Smooth muscle cell (in vitro differentiated cells): ENCODE data around the gene PTBP3. TPM values are rescaled to one million over a fixed set of nuclear protein-coding genes. Genes with fewer than 3 reads are reported as not detected.
"Not testable (repeated sequence)": the region's sequence is repeated elsewhere in the genome, so short reads cannot be mapped to it uniquely, and the experiment has no call there.

Experiments used
- DNase-seq: peaks from one replicate; lab custom pipeline; 2025; ENCODE audit not compliant: unreplicated experiment; lab: John Stamatoyannopoulos, UW
- H2AFZ ChIP-seq: fragments of 200-600 bp; sonication (generic); 2 replicates; pipeline ENCODE4 v1.6.0; 2016; ENCODE audit warnings: antibody characterized with exemption, low read depth, mild to moderate bottlenecking
- H3F3A ChIP-seq: fragments of 200-600 bp; sonication (generic); 2 replicates; pipeline ENCODE4 v1.6.0; 2017; ENCODE audit warnings: antibody characterized with exemption, low read depth
- H3K27ac ChIP-seq: fragments of 200-600 bp; sonication (generic); 2 replicates; pipeline ENCODE4 v1.5.1; 2016; ENCODE audit warnings: low read depth, mild to moderate bottlenecking
- H3K27me3 ChIP-seq: fragments of 200-600 bp; sonication (generic); 2 replicates; pipeline ENCODE4 v1.6.1; 2016; ENCODE audit warnings: low read depth, mild to moderate bottlenecking
- H3K36me3 ChIP-seq: fragments of 200-600 bp; sonication (generic); 2 replicates; pipeline ENCODE4 v1.5.1; 2016; ENCODE audit warnings: low read depth
- H3K4me1 ChIP-seq: fragments of 200-600 bp; sonication (generic); 2 replicates; pipeline ENCODE4 v1.5.1; 2016; ENCODE audit warnings: low read depth
- H3K4me2 ChIP-seq: fragments of 200-600 bp; sonication (generic); 2 replicates; pipeline ENCODE4 v1.6.0; 2016; ENCODE audit warnings: mild to moderate bottlenecking
- H3K4me3 ChIP-seq: fragments of 200-600 bp; sonication (generic); 2 replicates; pipeline ENCODE4 v1.5.1; 2016; ENCODE audit warnings: mild to moderate bottlenecking
- H3K79me2 ChIP-seq: fragments of 200-600 bp; sonication (generic); 2 replicates; pipeline ENCODE4 v1.6.0; 2016; ENCODE audit warnings: low read depth, mild to moderate bottlenecking
- H3K9ac ChIP-seq: fragments of 200-600 bp; sonication (generic); 2 replicates; pipeline ENCODE4 v1.6.0; 2016; ENCODE audit warnings: low read depth
- H3K9me3 ChIP-seq: fragments of 200-600 bp; sonication (generic); replicated peaks from 2 replicates; pipeline ENCODE4 v1.5.1; 2016; ENCODE audit warnings: low read depth
- H4K20me1 ChIP-seq: fragments of 200-600 bp; sonication (generic); 2 replicates; pipeline ENCODE4 v1.6.0; 2016; ENCODE audit warnings: low read depth
- WGBS: methylation state at CpG from one replicate; pipeline ENCODE4 v1.1.7; 2016; ENCODE audit warnings: low lambda C conversion rate; 5-methylcytosine and 5-hydroxymethylcytosine counted together
- polyA plus RNA-seq: library from polyadenylated mRNA; unstranded; fragments of >200 nt; fragmentation: Nextera tagmentation; extraction: Ambion mirVana; gene quantifications from 2 replicates; pipeline ENCODE4 v1.2.1, GENCODE V29; 2016
- total RNA-seq: library from RNA; depleted of rRNA; stranded (reverse); fragments of >200 nt; gene quantifications from 2 replicates; pipeline ENCODE4 v1.2.3, GENCODE V29; 2014
- TF ChIP-seq, protein P1 (sequence below): fragments of 200-600 bp; sonication (generic); IDR thresholded peaks from 2 replicates; pipeline ENCODE4 v1.5.1; 2017; ENCODE audit warnings: borderline replicate concordance, mild to moderate bottlenecking, antibody characterized with exemption; ENCODE audit not compliant: insufficient read depth, poor library complexity, severe bottlenecking

The PTBP3 gene
- total and polyA plus RNA-seq, 2 experiments from 2014 or later, result 9.5 to 51.5 TPM

DNA sequence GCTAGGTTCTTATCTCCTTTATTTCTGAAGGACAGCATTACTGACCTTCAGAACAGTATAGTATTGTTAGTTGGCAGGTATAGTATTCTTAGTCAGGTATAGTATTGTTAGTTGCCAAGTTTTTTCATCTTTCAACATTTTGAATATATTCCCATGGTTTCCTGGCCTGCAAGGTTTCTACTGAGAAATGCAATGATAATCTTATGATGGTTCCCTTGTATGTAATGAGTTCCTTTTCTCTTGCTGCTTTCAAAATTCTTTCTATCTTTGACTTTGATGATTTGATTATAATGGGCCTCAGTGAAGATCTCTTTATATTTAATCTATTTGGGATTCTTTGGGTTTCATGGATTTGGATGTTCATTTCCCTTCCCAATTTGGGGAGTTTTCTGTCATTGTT is 34.0 kb upstream of the PTBP3 start:
- DNase-seq, result no peak
- no peaks in the 10 kb centered on the region for H3K79me2 ChIP-seq
- no peak overlapping the region for H3K4me2 ChIP-seq
- no peaks in the 10 kb centered on the region for H4K20me1 ChIP-seq
- H3F3A ChIP-seq, result no peaks in the 10 kb centered on the region
- no peaks in the 10 kb centered on the region for H3K27me3 ChIP-seq
- no peak overlapping the region for H3K9ac ChIP-seq
- H3K4me1 ChIP-seq, result no peaks in the 10 kb centered on the region
- peaks cover 4% of the 10 kb centered on the region for H3K9me3 ChIP-seq
- H3K27ac ChIP-seq, result no peak overlapping the region
- H3K36me3 ChIP-seq, result no peaks in the 10 kb centered on the region
- no peak overlapping the region for H3K4me3 ChIP-seq
- TF ChIP-seq, protein P1, sequence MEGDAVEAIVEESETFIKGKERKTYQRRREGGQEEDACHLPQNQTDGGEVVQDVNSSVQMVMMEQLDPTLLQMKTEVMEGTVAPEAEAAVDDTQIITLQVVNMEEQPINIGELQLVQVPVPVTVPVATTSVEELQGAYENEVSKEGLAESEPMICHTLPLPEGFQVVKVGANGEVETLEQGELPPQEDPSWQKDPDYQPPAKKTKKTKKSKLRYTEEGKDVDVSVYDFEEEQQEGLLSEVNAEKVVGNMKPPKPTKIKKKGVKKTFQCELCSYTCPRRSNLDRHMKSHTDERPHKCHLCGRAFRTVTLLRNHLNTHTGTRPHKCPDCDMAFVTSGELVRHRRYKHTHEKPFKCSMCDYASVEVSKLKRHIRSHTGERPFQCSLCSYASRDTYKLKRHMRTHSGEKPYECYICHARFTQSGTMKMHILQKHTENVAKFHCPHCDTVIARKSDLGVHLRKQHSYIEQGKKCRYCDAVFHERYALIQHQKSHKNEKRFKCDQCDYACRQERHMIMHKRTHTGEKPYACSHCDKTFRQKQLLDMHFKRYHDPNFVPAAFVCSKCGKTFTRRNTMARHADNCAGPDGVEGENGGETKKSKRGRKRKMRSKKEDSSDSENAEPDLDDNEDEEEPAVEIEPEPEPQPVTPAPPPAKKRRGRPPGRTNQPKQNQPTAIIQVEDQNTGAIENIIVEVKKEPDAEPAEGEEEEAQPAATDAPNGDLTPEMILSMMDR, result no peak
- no peak overlapping the region for H2AFZ ChIP-seq

DNA sequence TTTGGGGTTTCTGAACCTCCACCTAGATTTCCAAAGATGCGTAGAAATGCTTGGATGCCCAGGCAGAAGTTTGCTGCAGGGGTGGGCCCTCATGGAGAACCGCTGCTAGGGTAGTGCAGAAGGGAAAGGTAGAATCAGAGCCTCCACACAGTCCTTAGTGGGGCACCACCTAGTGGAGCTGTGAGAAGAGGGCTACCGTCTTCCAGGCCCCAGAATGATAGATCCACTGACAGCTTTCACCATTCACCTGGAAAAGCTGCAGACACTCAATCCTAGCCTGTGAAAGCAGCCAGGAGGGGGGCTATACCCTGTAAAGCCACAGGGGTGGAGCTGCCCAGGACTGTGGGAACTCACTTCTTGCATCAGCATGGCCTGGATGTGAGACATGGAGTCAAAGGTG is 33.2 kb upstream of the PTBP3 start:
- no peak for DNase-seq
- 83% methylated on average over 3 of the region's 3 CpGs for WGBS
- H2AFZ ChIP-seq, result no peak overlapping the region

DNA sequence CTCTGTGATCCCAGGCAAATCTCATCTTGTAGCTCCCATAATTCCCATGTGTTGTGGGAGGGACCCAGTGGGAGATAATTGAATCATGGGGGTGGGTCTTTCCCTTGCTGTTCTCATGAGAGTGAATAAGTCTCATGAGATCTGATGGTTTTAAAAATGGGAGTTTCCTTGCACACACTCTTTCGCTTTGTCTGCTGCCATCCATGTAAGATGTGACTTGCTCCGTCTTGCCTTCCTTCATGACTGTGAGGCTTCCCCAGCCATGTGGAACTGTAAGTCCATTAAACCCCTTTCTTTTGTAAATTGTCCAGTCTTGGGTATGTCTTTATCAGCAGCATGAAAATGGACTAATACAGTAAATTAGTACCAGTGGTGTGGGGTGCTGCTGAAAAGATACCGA is 31.8 kb upstream of the PTBP3 start:
- H3K79me2 ChIP-seq, H4K20me1 ChIP-seq, H3K4me2 ChIP-seq, H3F3A ChIP-seq, H2AFZ ChIP-seq, DNase-seq, H3K27ac ChIP-seq, H3K4me3 ChIP-seq, H3K27me3 ChIP-seq, H3K9me3 ChIP-seq, H3K36me3 ChIP-seq, H3K9ac ChIP-seq, H3K4me1 ChIP-seq: not testable (repeated sequence)
- 99% methylated on average over 3 of the region's 3 CpGs for WGBS

More for the DNA sequence above, 33.2 kb upstream of the PTBP3 start:
- Histone ChIP-seq H3K27ac (no peak overlapping the region), H3K4me2 (no peak overlapping the region), H3F3A (no peaks in the 10 kb centered on the region), H3K9ac (no peak overlapping the region), H3K36me3 (no peaks in the 10 kb centered on the region), H3K27me3 (no peaks in the 10 kb centered on the region), H3K9me3 (peaks cover 4% of the 10 kb centered on the region), H3K4me1 (no peaks in the 10 kb centered on the region), H4K20me1 (no peaks in the 10 kb centered on the region), H3K4me3 (no peak overlapping the region), H3K79me2 (no peaks in the 10 kb centered on the region)
- TF ChIP-seq, protein P1, result no peak

DNA sequence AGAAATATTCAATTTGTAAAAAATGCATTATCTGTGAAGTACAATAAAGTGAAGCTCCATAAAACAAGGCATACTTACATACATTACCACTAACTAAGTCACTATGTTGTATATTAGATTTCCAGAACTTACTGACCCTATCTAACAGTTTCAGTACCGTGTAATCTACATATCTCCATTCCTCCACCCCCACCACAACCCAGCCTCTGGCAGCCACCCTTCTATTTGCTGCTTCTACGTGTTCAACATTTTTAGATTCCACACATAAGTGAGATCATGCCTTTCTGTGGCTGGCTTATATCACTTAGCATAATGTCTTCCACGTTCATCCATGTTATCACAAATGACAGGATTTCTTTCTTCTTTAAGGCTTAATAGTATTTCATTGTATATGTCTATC is 31.3 kb upstream of the PTBP3 start:
- Histone ChIP-seq H3K79me2 (no peaks in the 10 kb centered on the region), H3F3A (no peaks in the 10 kb centered on the region), H3K4me2 (no peak overlapping the region), H3K36me3 (no peaks in the 10 kb centered on the region), H3K4me1 (no peaks in the 10 kb centered on the region), H2AFZ (no peak overlapping the region), H3K4me3 (no peak overlapping the region), H3K9ac (no peak overlapping the region), H3K27ac (no peak overlapping the region), H4K20me1 (no peaks in the 10 kb centered on the region), H3K9me3 (peaks cover 4% of the 10 kb centered on the region), H3K27me3 (no peaks in the 10 kb centered on the region)
- DNase-seq, result no peak
- TF ChIP-seq, protein P1, result no peak
- WGBS, result 60% methylated on average over 3 of the region's 3 CpGs
